Measurements from ENCODE around the gene KIF5C. TPM values are rescaled to one million over a fixed set of nuclear protein-coding genes. Genes with fewer than 3 reads are reported as not detected.

KIF5C gene
- polyA plus RNA-seq, 1 donor (not counting 4 experiments of a cell fraction or from before 2014, with no cell fraction given) = 0.03 TPM

GRCh38 chr2:148967056-148967455, 92.0 kb downstream of the KIF5C start:
- Histone ChIP-seq H2AFZ (ENCODE audit: control insufficient read depth, low read length) (no peak overlapping the region), H3K4me2 (ENCODE audit: control insufficient read depth, extremely low read depth, insufficient read depth, low read depth, low read length) (no peak overlapping the region), H3K79me2 (ENCODE audit: control insufficient read depth, insufficient read depth, low read length) (no peaks in the 10 kb centered on the region), H3K36me3 (ENCODE audit: control insufficient read depth in 2 of 2, extremely low read depth in 1 of 2, insufficient read depth in 2 of 2, low read length in 2 of 2) (no peaks in the 10 kb centered on the region), H3K9ac (ENCODE audit: control insufficient read depth, extremely low read depth, insufficient read depth, low read length) (no peak overlapping the region), H3K27ac (ENCODE audit: control insufficient read depth, insufficient read depth, low read length) (no peak overlapping the region), H3K9me3 (ENCODE audit: control insufficient read depth, low read depth, low read length) (no peaks in the 10 kb centered on the region), H3K4me3 (ENCODE audit: control insufficient read depth in 2 of 3, extremely low read depth in 1 of 3, insufficient read depth in 2 of 3, low read depth in 1 of 3, low read length in 3 of 3) (no peak overlapping the region), H3K9me1 (ENCODE audit: control insufficient read depth, extremely low read depth, insufficient read depth, low read length) (no peaks in the 10 kb centered on the region), H3K27me3 (ENCODE audit: control insufficient read depth, extremely low read depth, insufficient read depth, low read length) (peaks cover 42% of the 10 kb centered on the region), H4K20me1 (ENCODE audit: control insufficient read depth, extremely low read depth, insufficient read depth, low read length) (no peaks in the 10 kb centered on the region), H3K4me1 (ENCODE audit: control insufficient read depth, extremely low read depth, insufficient read depth, low read length) (no peaks in the 10 kb centered on the region)
- dilution Hi-C loops (cut with MboI; ENCODE audit: extremely low pct_ligation_motif_present, low sequenced_read_pairs) = no loop called here
- TF ChIP-seq, protein P1, sequence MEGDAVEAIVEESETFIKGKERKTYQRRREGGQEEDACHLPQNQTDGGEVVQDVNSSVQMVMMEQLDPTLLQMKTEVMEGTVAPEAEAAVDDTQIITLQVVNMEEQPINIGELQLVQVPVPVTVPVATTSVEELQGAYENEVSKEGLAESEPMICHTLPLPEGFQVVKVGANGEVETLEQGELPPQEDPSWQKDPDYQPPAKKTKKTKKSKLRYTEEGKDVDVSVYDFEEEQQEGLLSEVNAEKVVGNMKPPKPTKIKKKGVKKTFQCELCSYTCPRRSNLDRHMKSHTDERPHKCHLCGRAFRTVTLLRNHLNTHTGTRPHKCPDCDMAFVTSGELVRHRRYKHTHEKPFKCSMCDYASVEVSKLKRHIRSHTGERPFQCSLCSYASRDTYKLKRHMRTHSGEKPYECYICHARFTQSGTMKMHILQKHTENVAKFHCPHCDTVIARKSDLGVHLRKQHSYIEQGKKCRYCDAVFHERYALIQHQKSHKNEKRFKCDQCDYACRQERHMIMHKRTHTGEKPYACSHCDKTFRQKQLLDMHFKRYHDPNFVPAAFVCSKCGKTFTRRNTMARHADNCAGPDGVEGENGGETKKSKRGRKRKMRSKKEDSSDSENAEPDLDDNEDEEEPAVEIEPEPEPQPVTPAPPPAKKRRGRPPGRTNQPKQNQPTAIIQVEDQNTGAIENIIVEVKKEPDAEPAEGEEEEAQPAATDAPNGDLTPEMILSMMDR (optimal IDR thresholded peaks at IDR 0.05 in 1 of 3, IDR thresholded peaks at IDR 0.05 in 1 of 3, conservative IDR thresholded peaks at IDR 0.05 in 1 of 3; ENCODE audit: extremely low read depth in 1 of 3, insufficient read depth in 2 of 3, low read length in 3 of 3) = no peak
- no peak for TF ChIP-seq EZH2 (IDR thresholded peaks at IDR 0.05; ENCODE audit: low read length)
- DNase-seq (ENCODE audit: low read depth, low spot score) = no peak
- no peak for FAIRE-seq

DNA sequence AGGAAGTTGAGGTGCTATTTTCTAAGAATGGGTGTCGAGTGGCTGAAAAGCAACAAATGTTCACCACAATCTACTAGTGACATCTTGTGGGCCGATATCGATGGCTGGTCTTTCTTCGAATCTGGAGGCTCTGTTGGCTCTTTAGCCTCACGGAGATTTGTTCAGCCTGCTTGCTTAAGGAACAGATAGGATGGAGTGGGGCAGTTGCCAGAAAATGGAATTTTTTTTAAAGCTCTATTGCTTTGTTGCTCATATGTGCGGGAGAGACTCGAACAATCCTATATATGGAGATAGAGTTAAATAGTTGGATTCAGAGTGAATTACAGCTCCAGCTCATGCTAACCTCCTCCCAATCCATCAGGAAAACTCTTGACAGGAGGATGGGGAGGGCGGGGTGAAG, 92.6 kb downstream of the KIF5C start:
- no peak overlapping the region for H3K4me2 ChIP-seq (ENCODE audit: control insufficient read depth, extremely low read depth, insufficient read depth, low read depth, low read length)
- dilution Hi-C loops (cut with MboI; ENCODE audit: extremely low pct_ligation_motif_present, low sequenced_read_pairs) = no loop called here
- no peak overlapping the region for H3K4me3 ChIP-seq (ENCODE audit: control insufficient read depth in 2 of 3, extremely low read depth in 1 of 3, insufficient read depth in 2 of 3, low read depth in 1 of 3, low read length in 3 of 3)
- no peak overlapping the region for H3K9ac ChIP-seq (ENCODE audit: control insufficient read depth, extremely low read depth, insufficient read depth, low read length)
- H2AFZ ChIP-seq (ENCODE audit: control insufficient read depth, low read length) = no peak overlapping the region
- DNase-seq (ENCODE audit: low read depth, low spot score) = no peak
- no peaks in the 10 kb centered on the region for H3K9me3 ChIP-seq (ENCODE audit: control insufficient read depth, low read depth, low read length)
- no peaks in the 10 kb centered on the region for H3K79me2 ChIP-seq (ENCODE audit: control insufficient read depth, insufficient read depth, low read length)
- H3K27ac ChIP-seq (ENCODE audit: control insufficient read depth, insufficient read depth, low read length) = no peak overlapping the region
- no peaks in the 10 kb centered on the region for H3K4me1 ChIP-seq (ENCODE audit: control insufficient read depth, extremely low read depth, insufficient read depth, low read length)
- TF ChIP-seq, protein P1 (optimal IDR thresholded peaks at IDR 0.05 in 1 of 3, IDR thresholded peaks at IDR 0.05 in 1 of 3, conservative IDR thresholded peaks at IDR 0.05 in 1 of 3; ENCODE audit: extremely low read depth in 1 of 3, insufficient read depth in 2 of 3, low read length in 3 of 3) = peak in 1 of 3 experiments; percentile 27
- no peak for TF ChIP-seq EZH2 (IDR thresholded peaks at IDR 0.05; ENCODE audit: low read length)
- H4K20me1 ChIP-seq (ENCODE audit: control insufficient read depth, extremely low read depth, insufficient read depth, low read length) = no peaks in the 10 kb centered on the region
- H3K36me3 ChIP-seq (ENCODE audit: control insufficient read depth in 2 of 2, extremely low read depth in 1 of 2, insufficient read depth in 2 of 2, low read length in 2 of 2) = no peaks in the 10 kb centered on the region
- no peak for FAIRE-seq
- peaks cover 38% of the 10 kb centered on the region for H3K27me3 ChIP-seq (ENCODE audit: control insufficient read depth, extremely low read depth, insufficient read depth, low read length)
- no peaks in the 10 kb centered on the region for H3K9me1 ChIP-seq (ENCODE audit: control insufficient read depth, extremely low read depth, insufficient read depth, low read length)
